HepG2 (cell line): ENCODE measurements around the gene PRSS21. TPM values are rescaled to one million over a fixed set of nuclear protein-coding genes. Genes with fewer than 3 reads are reported as not detected.

Experiments
- ATAC-seq: fragments of 200-7000 bp; cut with Tn5 transposase; 3 replicates; pipeline ENCODE4 v1.9.1; 2020; ENCODE audit warnings: mild to moderate bottlenecking, moderate library complexity
- BruUV-seq: library from RNA; stranded (reverse); fragments of 400-500 nt; replicated peaks from 2 replicates; lab custom pipeline; 2021; lab: Mats Ljungman, UMichigan
- CTCF ChIA-PET: fragments of 300-600 bp; formaldehyde crosslinking; extraction: SDS; loops from one replicate; lab custom pipeline; 2021; ENCODE audit warnings: low total read pairs, inconsistent platforms, low intra/inter-chr PET ratio; lab: Yijun Ruan, JAX
- POLR2A ChIA-PET: fragments of 350-600 bp; sonication (Branson Sonifier 250); formaldehyde crosslinking; loops from one replicate; lab custom pipeline; 2020; ENCODE audit warnings: antibody characterized with exemption, inconsistent platforms; lab: Yijun Ruan, JAX
- DNase-seq: peaks from one replicate; pipeline ENCODE4 v3.0.0-alpha.2; 2015; ENCODE audit warnings: low spot score
- FAIRE-seq: peaks from 3 replicates; lab custom pipeline; 2011; peaks lifted over from hg19 to GRCh38; lab: Jason Lieb, UNC
- H2AFZ ChIP-seq: one replicate; pipeline ENCODE4 v1.6.1; 2011; ENCODE audit warnings: low read length, inconsistent platforms
- H3K27ac ChIP-seq: fragments of 300-600 bp; 3 replicates; pipeline ENCODE4 v1.8.0; 2011; ENCODE audit warnings: mixed run types, mild to moderate bottlenecking, mixed read lengths, low read length, inconsistent platforms; ENCODE audit not compliant: insufficient read depth; ENCODE audit errors: extremely low read length
- H3K27me3 ChIP-seq, 2 experiments: fragments of 200-600 bp in 1 of 2; 2 replicates in 1 of 2; 3 replicates in 1 of 2; pipeline versions ENCODE4 v1.6.0 to v1.8.0; 2011; ENCODE audit warnings: low read length in 2 of 2, mild to moderate bottlenecking in 2 of 2, moderate library complexity in 2 of 2, inconsistent platforms in 1 of 2; ENCODE audit not compliant: insufficient read depth in 2 of 2, control insufficient read depth in 1 of 2
- H3K36me3 ChIP-seq, 2 experiments: fragments of 200-600 bp in 1 of 2; replicated peaks in 1 of 2; 2 replicates in 1 of 2; 3 replicates in 1 of 2; pipeline versions ENCODE4 v1.5.1 to v1.8.0; 2011; ENCODE audit warnings: low read length in 2 of 2, inconsistent platforms in 1 of 2; ENCODE audit not compliant: insufficient read depth in 2 of 2, control insufficient read depth in 1 of 2
- H3K4me1 ChIP-seq: 2 replicates; pipeline ENCODE4 v1.5.1; 2012; ENCODE audit warnings: low read length, inconsistent platforms; ENCODE audit not compliant: insufficient read depth
- H3K4me2 ChIP-seq: 2 replicates; pipeline ENCODE4 v1.6.0; 2011; ENCODE audit warnings: low read depth, low read length, inconsistent platforms
- H3K4me3 ChIP-seq, 3 experiments: fragments of 200-600 bp in 1 of 3; sonication (generic), shearing (Covaris generic) in 1 of 3; replicated peaks in 1 of 3; 2 replicates each; pipeline ENCODE4 v1.5.1; 2011 to 2016; ENCODE audit warnings: low read length in 3 of 3, inconsistent platforms in 2 of 3, low read depth in 2 of 3, mild to moderate bottlenecking in 2 of 3, control low read depth in 1 of 3, mixed read lengths in 1 of 3; ENCODE audit not compliant: insufficient read depth in 1 of 3
- H3K79me2 ChIP-seq: one replicate; pipeline ENCODE4 v1.6.1; 2011; ENCODE audit warnings: low read length, inconsistent platforms; ENCODE audit not compliant: insufficient read depth
- H3K9ac ChIP-seq: 2 replicates; pipeline ENCODE4 v1.6.0; 2011; ENCODE audit warnings: mild to moderate bottlenecking, low read depth, low read length, inconsistent platforms; ENCODE audit not compliant: insufficient read depth
- H3K9me3 ChIP-seq: 2 replicates; pipeline ENCODE4 v1.5.1; 2012; ENCODE audit warnings: mild to moderate bottlenecking, low read length
- H4K20me1 ChIP-seq: 2 replicates; pipeline ENCODE4 v1.6.0; 2011; ENCODE audit warnings: inconsistent platforms, mild to moderate bottlenecking, low read length, moderate library complexity; ENCODE audit not compliant: insufficient read depth
- AGO2 ChIP-seq: fragments of 200-400 bp; formaldehyde crosslinking; optimal IDR thresholded peaks from 2 replicates; pipeline ENCODE3; 2017; ENCODE audit warnings: mild to moderate bottlenecking, low read depth, low read length, moderate library complexity
- AKAP8 ChIP-seq: sonication (generic); formaldehyde crosslinking; IDR thresholded peaks from 2 replicates; pipeline ENCODE4 v1.5.1; 2020; ENCODE audit warnings: mild to moderate bottlenecking, missing genetic modification reagents
- CREB3 ChIP-seq: sonication (generic); formaldehyde crosslinking; IDR thresholded peaks from 2 replicates; pipeline ENCODE4 v1.5.0; 2020; ENCODE audit warnings: missing genetic modification reagents
- HOXA3 ChIP-seq: sonication (generic); formaldehyde crosslinking; IDR thresholded peaks from 2 replicates; pipeline ENCODE4 v1.5.0; 2020; ENCODE audit warnings: missing genetic modification reagents
- LCORL ChIP-seq, 2 experiments: fragments of 450-650 bp in 1 of 2; sonication (generic) in 1 of 2; formaldehyde crosslinking in 1 of 2; IDR thresholded peaks; 2 replicates each; pipeline versions ENCODE4 v1.5.0 to v1.6.1; 2017 to 2020; ENCODE audit warnings: antibody characterized with exemption in 1 of 2, missing genetic modification reagents in 1 of 2
- MZF1 ChIP-seq: sonication (generic); formaldehyde crosslinking; IDR thresholded peaks from 2 replicates; pipeline ENCODE4 v1.8.1; 2023; ENCODE audit warnings: mild to moderate bottlenecking, missing genetic modification reagents, borderline replicate concordance
- PRDM10 ChIP-seq: sonication (generic); formaldehyde crosslinking; IDR thresholded peaks from 2 replicates; pipeline ENCODE4 v1.4.0; 2020; ENCODE audit warnings: low read depth, missing genetic modification reagents
- SMC3 ChIP-seq: IDR thresholded peaks from 2 replicates; pipeline ENCODE4 v1.6.1; 2011; ENCODE audit warnings: low read length, improper control_type of control experiment
- SNAPC5 ChIP-seq: sonication (generic); formaldehyde crosslinking; IDR thresholded peaks from 2 replicates; pipeline ENCODE4 v1.8.1; 2023; ENCODE audit warnings: mild to moderate bottlenecking, missing genetic modification reagents, borderline replicate concordance
- SPEN ChIP-seq: sonication (generic); formaldehyde crosslinking; IDR thresholded peaks from 2 replicates; pipeline ENCODE4 v1.5.1; 2020; ENCODE audit warnings: low read depth, mild to moderate bottlenecking, missing genetic modification reagents
- ZBTB33 ChIP-seq: sonication (generic); formaldehyde crosslinking; IDR thresholded peaks from 2 replicates; pipeline ENCODE4 v1.4.0; 2020; ENCODE audit warnings: missing genetic modification reagents
- ZBTB38 ChIP-seq: sonication (generic); formaldehyde crosslinking; IDR thresholded peaks from 2 replicates; pipeline ENCODE4 v1.5.1; 2020; ENCODE audit warnings: mild to moderate bottlenecking, missing genetic modification reagents
- ZFP91 ChIP-seq: sonication (generic); formaldehyde crosslinking; IDR thresholded peaks from 2 replicates; pipeline ENCODE4 v1.9.0; 2022; ENCODE audit warnings: missing genetic modification reagents, mild to moderate bottlenecking, borderline replicate concordance
- ZNF326 ChIP-seq: sonication (generic); formaldehyde crosslinking; IDR thresholded peaks from 2 replicates; pipeline ENCODE4 v1.4.0; 2020; ENCODE audit warnings: missing genetic modification reagents, borderline replicate concordance
- WGBS: methylation state at CpG from one replicate; pipeline ENCODE4 v1.1.6; 2017; ENCODE audit warnings: low lambda C conversion rate; 5-methylcytosine and 5-hydroxymethylcytosine counted together
- in situ Hi-C: cut with HindIII; loops from 2 replicates; pipeline ENCODE4 v1.10.0; 2017; ENCODE audit warnings: low pct_unique_long_range_greater_than_20kb; ENCODE audit not compliant: extremely low pct_ligation_motif_present
- intact Hi-C: fragments of 100-400 bp; cut with micrococcal nuclease; formaldehyde crosslinking; loops from one replicate; pipeline ENCODE4 v1.10.0; 2022; ENCODE audit not compliant: unreplicated experiment
- polyA plus RNA-seq, 8 experiments: library from polyadenylated mRNA; depleted of rRNA in 3 of 8; stranded (reverse) in 7 of 8; unstranded in 1 of 8; fragments of >200 nt; fragmentation: Illumina TruSeq in 4 of 8; extraction: Trizol in 4 of 8; gene quantifications; 2 replicates each; pipeline versions ENCODE4 v1.2.1 to v1.2.3, GENCODE V29; 2011 to 2016; ENCODE audit warnings: low read depth in 4 of 8, missing spikeins in 1 of 8, mixed read lengths in 1 of 8; ENCODE audit not compliant: insufficient read depth in 1 of 8
- total RNA-seq, 5 experiments: library from RNA; depleted of rRNA; stranded (reverse); fragments of >200 nt; fragmentation: Illumina TruSeq; extraction: Trizol; gene quantifications; 2 replicates each; pipeline ENCODE4 v1.2.3, GENCODE V29; 2016; ENCODE audit warnings: low read depth in 1 of 5

PRSS21 gene
- total and polyA plus RNA-seq, 2 of the 13 experiments (the other 11 are each of a cell fraction or from before 2014, with no cell fraction given): not detected

- POLR2A ChIA-PET: interaction anchor here (1.7 to 6.1 kb wide), 2 partner anchors 15 to 27 kb away, joined by 5 to 74 read pairs; partner anchors contain the start of gene SRRM2
- Histone ChIP-seq H4K20me1 (no peaks in the 10 kb centered on the region), H3K9ac (no peak overlapping the region), H3K27ac (no peak overlapping the region), H2AFZ (no peak overlapping the region), H3K27me3 (peaks cover 0 to 21% of the 10 kb centered on the region in 2 experiments; a peak in 4 of 5 replicates), H3K9me3 (no peaks in the 10 kb centered on the region), H3K4me3 (no peak overlapping the region), H3K4me2 (no peak overlapping the region), H3K79me2 (peaks cover 30% of the 10 kb centered on the region), H3K36me3 (peaks cover 2 to 7% of the 10 kb centered on the region in 2 experiments; a peak in 2 of 5 replicates), H3K4me1 (peaks cover 25% of the 10 kb centered on the region)
- FAIRE-seq (no peak), ATAC-seq (no peak), DNase-seq (no peak)
- no TSS peak for BruUV-seq
- 86% methylated on average over 19 of the region's 23 CpGs for WGBS
- intact Hi-C loops (no loop called here), in situ Hi-C loops (no loop called here)
- CTCF ChIA-PET: no interaction called here
- peak; percentile 85; the same call in 1 of the 2 replicates for TF ChIP-seq ZNF326 (CRISPR knock-in tag)
- 0 out of 2 replicates have a peak, but pooled peaks have one; percentile 29 for TF ChIP-seq ZBTB38 (CRISPR knock-in tag)
- TF ChIP-seq AGO2: peak; percentile 86
- no peak for TF ChIP-seq SNAPC5 (CRISPR knock-in tag)
- peak; percentile 57 for TF ChIP-seq AKAP8
- no peak for TF ChIP-seq LCORL (IDR thresholded peaks at IDR 0.05)
- TF ChIP-seq LCORL (CRISPR knock-in tag; IDR thresholded peaks at IDR 0.05): no peak
- no peak for TF ChIP-seq MZF1
- 0 out of 2 replicates have a peak, but pooled peaks have one; percentile 22 for TF ChIP-seq ZFP91 (CRISPR knock-in tag)
- no peak for TF ChIP-seq PRDM10
- 0 out of 2 replicates have a peak, but pooled peaks have one; percentile 2 for TF ChIP-seq HOXA3 (CRISPR knock-in tag)
- TF ChIP-seq SMC3: no peak
- TF ChIP-seq CREB3 (CRISPR knock-in tag): no peak
- 0 out of 2 replicates have a peak, but pooled peaks have one; percentile 29 for TF ChIP-seq SPEN
- peak; percentile 61; the same call in 1 of the 2 replicates for TF ChIP-seq ZBTB33 (CRISPR knock-in tag)
These were observed 37.7 kb upstream of the PRSS21 start for GRCh38 chr16:2779151-2779920.
